GM12878 (cell line): ENCODE results near the gene DCLK2.

Source experiments
- EP300 ChIP-seq, 2 experiments: fragments of 150-350 bp in 1 of 2; IDR thresholded peaks; 2 replicates each; pipeline ENCODE4 v1.6.1; 2011 to 2012; ENCODE audit warnings: low read depth in 2 of 2, low read length in 2 of 2, borderline replicate concordance in 1 of 2, improper control_type of control experiment in 1 of 2, inconsistent platforms in 1 of 2; ENCODE audit not compliant: control insufficient read depth in 1 of 2
- ETV6 ChIP-seq, 2 experiments: fragments of 450-650 bp in 1 of 2; IDR thresholded peaks in 1 of 2; conservative IDR thresholded peaks in 1 of 2; 2 replicates each; pipeline ENCODE4 v1.6.1; 2014; ENCODE audit warnings: antibody characterized with exemption in 1 of 2, borderline replicate concordance in 1 of 2, low read depth in 1 of 2, mild to moderate bottlenecking in 1 of 2, moderate library complexity in 1 of 2
- RAD21 ChIP-seq: IDR thresholded peaks from 2 replicates; pipeline ENCODE4 v1.6.1; 2011; ENCODE audit warnings: mild to moderate bottlenecking, low read depth, low read length, moderate library complexity; ENCODE audit not compliant: insufficient read depth
- RFX5 ChIP-seq: IDR thresholded peaks from 2 replicates; pipeline ENCODE4 v1.6.1; 2011; ENCODE audit warnings: low read depth, low read length, improper control_type of control experiment
- TAF1 ChIP-seq: IDR thresholded peaks from 2 replicates; pipeline ENCODE4 v1.6.1; 2011; ENCODE audit warnings: mild to moderate bottlenecking, low read depth, low read length, borderline replicate concordance
- TF ChIP-seq, protein P1 (sequence below): IDR thresholded peaks from 2 replicates; pipeline ENCODE4 v1.6.1; 2011; ENCODE audit warnings: borderline replicate concordance, low read depth, mild to moderate bottlenecking, moderate library complexity, low read length; ENCODE audit not compliant: insufficient read depth, poor library complexity, severe bottlenecking
- TF ChIP-seq, protein P2 (sequence below), 3 experiments: IDR thresholded peaks in 2 of 3; conservative IDR thresholded peaks in 1 of 3; 2 replicates each; pipeline ENCODE4 v1.5.1; 2011; ENCODE audit warnings: low read depth in 3 of 3, low read length in 3 of 3, mild to moderate bottlenecking in 3 of 3, control low read depth in 2 of 3, moderate library complexity in 2 of 3, inconsistent platforms in 1 of 3, mixed read lengths in 1 of 3; ENCODE audit not compliant: control insufficient read depth in 2 of 3, insufficient read depth in 1 of 3; ENCODE audit errors: extremely low read depth in 1 of 3

DNA sequence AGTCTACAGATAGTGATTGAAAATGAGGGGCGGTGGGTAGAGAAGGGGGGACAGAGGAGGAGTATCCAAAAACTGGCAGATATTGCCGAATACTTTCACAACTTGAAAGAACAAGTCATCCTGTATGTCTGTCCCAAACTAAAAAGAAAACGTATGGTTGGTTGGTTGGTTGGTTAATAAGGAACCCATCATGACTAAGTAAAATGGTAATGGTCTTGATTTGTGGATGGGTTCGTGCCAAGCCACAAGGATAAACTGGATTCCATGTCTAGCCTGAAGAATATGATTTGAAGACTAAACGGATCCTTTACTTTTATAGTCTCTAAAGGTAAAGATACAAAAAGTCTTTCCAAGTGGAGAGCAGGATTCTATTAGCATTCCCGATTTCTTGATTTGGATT, 208.4 kb downstream of the DCLK2 start:
- TF ChIP-seq, protein P1, sequence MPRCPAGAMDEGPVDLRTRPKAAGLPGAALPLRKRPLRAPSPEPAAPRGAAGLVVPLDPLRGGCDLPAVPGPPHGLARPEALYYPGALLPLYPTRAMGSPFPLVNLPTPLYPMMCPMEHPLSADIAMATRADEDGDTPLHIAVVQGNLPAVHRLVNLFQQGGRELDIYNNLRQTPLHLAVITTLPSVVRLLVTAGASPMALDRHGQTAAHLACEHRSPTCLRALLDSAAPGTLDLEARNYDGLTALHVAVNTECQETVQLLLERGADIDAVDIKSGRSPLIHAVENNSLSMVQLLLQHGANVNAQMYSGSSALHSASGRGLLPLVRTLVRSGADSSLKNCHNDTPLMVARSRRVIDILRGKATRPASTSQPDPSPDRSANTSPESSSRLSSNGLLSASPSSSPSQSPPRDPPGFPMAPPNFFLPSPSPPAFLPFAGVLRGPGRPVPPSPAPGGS: no peak
- no peak for TF ChIP-seq RAD21
- TF ChIP-seq ETV6 (conservative IDR thresholded peaks at IDR 0.05 in 1 of 2, IDR thresholded peaks at IDR 0.05 in 1 of 2; ENCODE audit: borderline replicate concordance in 1 of 2, low read depth in 1 of 2): no peak
- TF ChIP-seq, protein P2, sequence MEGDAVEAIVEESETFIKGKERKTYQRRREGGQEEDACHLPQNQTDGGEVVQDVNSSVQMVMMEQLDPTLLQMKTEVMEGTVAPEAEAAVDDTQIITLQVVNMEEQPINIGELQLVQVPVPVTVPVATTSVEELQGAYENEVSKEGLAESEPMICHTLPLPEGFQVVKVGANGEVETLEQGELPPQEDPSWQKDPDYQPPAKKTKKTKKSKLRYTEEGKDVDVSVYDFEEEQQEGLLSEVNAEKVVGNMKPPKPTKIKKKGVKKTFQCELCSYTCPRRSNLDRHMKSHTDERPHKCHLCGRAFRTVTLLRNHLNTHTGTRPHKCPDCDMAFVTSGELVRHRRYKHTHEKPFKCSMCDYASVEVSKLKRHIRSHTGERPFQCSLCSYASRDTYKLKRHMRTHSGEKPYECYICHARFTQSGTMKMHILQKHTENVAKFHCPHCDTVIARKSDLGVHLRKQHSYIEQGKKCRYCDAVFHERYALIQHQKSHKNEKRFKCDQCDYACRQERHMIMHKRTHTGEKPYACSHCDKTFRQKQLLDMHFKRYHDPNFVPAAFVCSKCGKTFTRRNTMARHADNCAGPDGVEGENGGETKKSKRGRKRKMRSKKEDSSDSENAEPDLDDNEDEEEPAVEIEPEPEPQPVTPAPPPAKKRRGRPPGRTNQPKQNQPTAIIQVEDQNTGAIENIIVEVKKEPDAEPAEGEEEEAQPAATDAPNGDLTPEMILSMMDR (IDR thresholded peaks at IDR 0.05 in 2 of 3, conservative IDR thresholded peaks at IDR 0.05 in 1 of 3; ENCODE audit: control insufficient read depth in 2 of 3, extremely low read depth in 1 of 3, insufficient read depth in 1 of 3, low read depth in 3 of 3, low read length in 3 of 3): no peak
- no peak for TF ChIP-seq RFX5
- TF ChIP-seq EP300 (IDR thresholded peaks at IDR 0.05; ENCODE audit: borderline replicate concordance in 1 of 2, control insufficient read depth in 1 of 2, low read depth in 2 of 2, low read length in 2 of 2): no peak
- no peak for TF ChIP-seq TAF1
